ENCODE measurements around the gene OGN.

Gene OGN

GRCh38 chr9:92402826-92403745 is 1.3 kb downstream of the OGN start:
- no peak for DNase-seq (ENCODE audit: low spot score)

- no peak for DNase-seq (ENCODE audit: low spot score)
Observed at GRCh38 chr9:92402360-92402759, 2.0 kb downstream of the OGN start.

DNA sequence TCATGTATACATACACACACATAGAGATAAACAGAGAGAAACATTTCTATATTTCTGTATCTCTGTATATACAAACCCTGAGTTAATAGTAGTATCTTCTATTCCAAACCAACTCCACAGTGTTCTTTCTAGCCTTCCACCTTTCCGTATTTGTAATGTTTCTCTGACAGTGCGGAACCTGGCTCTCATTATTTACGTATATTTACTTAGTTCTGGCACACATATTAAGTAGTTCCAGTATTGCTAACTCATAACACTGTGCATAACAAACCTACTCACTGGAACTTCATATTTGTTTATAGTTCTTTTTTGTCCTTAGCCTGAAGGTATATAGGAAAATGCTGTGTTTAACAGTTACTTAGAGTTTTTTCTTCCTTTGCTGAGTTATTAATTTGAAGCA is 6.5 kb downstream of the OGN start:
- no peak for DNase-seq (ENCODE audit: low spot score)

GRCh38 chr9:92395617-92396016 is 8.8 kb downstream of the OGN start:
- no peak for DNase-seq (ENCODE audit: low spot score)

DNA sequence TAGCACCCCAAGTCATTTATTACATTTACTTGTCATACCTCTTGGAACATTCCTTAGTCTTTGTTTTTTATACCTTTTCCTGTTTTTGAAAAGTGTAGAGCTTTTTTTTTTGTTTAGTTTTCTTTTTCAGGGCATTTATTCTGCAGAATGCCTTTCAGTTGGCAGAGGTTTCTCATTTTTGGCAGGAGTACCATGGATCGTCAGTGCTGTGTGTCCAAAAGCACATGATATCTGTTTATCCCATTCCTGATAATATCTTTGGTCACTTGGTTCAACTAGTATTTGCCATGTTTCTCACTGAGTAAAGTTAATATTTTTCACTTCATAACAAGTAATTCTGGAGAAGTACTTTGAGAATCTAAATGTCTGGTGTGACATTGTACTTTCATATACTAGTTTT is 10.7 kb downstream of the OGN start:
- DNase-seq (ENCODE audit: low spot score): no peak

DNA sequence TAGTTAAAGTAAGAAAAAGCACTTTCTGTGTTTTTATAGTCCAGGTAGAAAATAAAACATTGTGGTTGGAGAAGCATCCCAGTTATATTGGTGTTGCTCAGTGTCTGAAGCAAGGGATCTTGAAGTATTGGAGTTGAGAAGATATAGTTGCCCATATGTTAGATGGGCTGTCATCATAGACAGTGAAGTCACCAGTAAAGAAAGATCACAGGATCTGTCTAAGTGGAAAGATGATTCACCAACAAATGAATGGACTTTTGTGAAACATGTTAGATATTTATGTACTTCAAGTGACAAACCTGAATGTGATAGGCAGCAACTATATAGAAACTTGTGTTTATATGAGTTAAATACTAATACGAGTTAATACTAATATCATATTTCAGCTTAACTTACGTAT is 11.7 kb downstream of the OGN start:
- DNase-seq (ENCODE audit: low spot score): no peak

DNA sequence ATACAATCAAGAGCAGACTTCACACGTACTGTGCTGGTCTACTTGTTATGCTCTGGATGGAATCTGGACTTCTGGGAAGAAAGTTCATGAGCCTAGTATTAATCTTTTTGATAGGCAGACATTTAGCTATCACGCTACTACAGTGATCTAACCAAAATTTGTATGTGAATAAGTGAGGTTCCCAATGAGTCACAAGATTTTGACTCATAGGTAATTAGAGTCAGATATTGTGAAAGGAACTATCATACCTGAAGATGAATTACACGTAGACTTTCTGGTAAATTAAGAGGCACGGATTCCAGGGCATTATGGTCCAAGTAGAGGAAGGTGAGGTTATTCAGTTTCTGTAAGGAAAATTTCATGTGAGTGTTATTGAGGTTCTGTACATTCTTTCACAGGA is 18.4 kb downstream of the OGN start:
- peak; percentile 24 for DNase-seq (ENCODE audit: low spot score)

DNA sequence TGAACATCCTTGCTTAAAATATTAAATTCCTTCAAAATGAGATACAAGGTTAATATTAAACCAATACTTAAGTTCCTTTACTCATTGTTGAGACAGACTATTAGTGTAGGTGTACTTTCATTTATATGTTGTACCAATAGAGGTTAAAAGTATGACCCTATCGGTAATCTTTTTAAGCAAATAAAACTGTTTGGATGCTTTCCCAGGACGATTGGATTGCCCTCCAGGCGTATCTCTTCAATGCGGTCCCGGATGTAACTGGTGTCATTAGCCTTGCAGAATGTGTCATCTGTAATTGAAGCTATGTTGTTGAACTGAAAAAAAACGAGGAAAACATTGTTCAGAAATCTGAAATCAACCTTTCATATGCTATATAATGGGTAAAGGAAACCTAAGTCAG is 18.9 kb downstream of the OGN start:
- no peak for DNase-seq (ENCODE audit: low spot score)

DNA sequence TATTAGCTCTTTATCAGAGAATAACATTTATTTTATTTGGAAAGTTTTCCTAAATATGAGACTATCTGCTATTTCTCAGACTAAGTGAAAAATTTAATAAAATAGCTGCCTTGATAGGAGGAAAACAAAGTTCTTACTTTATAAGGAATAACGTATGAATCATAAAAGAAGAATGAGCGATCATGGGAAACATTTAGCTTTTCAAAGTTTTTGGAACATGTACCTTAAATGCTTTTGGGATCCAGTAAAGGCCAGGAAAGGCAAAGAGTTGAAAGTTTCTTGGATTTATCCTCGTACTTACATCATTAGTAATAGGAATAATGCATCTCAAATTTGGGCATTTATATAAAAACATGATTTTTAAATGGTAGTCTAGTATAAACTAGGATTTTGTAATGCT is 19.4 kb downstream of the OGN start:
- no peak for DNase-seq (ENCODE audit: low spot score)

GRCh38 chr9:92384375-92384774 is 20.0 kb downstream of the OGN start:
- no peak for DNase-seq (ENCODE audit: low spot score)

- no peak for DNase-seq (ENCODE audit: low spot score)
Observed at GRCh38 chr9:92381775-92382174, 22.6 kb downstream of the OGN start.

GRCh38 chr9:92380603-92381002 is 23.8 kb downstream of the OGN start:
- no peak for DNase-seq (ENCODE audit: low spot score)

DNA sequence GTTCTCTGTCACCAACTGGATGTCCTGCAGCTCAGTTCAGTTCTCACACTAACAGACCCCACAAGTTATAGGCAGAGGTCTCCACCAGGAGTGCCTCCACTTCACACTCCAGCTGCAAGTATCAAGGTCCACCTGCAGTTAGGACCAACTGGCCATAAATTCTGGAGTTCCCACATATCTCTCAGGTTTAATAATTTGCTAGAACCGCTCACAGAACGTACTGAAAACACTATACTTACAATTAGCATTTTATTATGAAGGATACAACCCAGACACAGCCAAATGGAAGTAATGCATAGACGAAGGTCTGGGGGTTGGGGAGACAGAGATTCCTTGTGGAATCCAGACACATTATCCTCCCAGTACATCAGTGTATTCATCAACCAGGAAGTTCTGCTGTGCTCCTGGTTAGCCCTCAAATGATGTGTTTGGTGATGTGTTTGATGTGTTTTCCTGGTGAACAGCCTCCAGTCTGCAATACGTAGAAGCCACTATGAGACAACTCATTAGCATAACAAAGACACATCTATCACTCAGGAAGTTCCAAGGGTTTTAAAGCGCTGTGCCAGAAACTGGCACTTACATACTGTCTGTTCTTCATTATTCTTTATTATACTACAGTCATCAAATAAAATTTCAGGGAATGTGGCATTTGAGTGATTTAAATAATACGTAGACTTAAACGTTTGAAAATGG is 25.4 kb downstream of the OGN start:
- peak; percentile 48 for DNase-seq (ENCODE audit: low spot score)

DNA sequence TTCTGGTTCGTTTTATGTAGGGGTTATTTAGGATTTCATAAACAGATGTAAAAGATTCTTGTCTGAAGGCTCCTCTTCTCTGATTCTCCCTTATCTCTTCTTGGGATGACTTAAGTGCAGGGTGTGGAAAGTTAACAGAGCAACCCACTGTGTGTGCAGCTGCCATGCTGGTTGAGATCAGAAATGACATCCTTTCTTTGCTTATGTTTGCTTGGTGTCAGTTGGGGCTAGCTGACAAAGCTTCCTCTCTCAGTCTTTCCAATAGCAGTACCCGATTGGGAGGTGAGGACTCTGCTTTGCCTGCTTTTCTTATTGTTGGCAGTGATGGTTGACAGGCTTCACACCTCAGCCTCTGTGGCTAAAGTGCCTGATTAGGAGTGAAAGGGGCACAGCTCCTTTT is 26.5 kb downstream of the OGN start:
- DNase-seq (ENCODE audit: low spot score): no peak

DNA sequence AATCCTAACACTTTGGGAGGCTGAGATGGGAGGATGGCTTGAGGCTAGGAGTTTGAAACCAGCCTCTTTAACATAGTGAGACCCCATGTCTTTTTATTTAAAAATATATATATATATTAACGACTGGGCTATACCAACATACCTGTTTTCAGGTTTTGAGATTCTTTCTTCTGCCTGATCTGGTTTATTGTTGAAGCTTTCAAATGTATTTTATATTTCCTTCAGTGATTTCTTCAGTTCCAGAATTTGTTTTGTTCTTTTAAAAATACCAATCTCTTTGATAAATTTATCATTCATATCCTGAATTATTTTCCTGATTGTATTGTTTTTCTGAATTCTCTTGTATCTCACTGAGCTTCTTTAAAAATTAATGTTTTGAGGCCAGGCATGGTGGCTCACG is 31.2 kb downstream of the OGN start:
- DNase-seq (ENCODE audit: low spot score): no peak

GRCh38 chr9:92369075-92369474 is 35.3 kb downstream of the OGN start:
- DNase-seq (ENCODE audit: low spot score): no peak

DNA sequence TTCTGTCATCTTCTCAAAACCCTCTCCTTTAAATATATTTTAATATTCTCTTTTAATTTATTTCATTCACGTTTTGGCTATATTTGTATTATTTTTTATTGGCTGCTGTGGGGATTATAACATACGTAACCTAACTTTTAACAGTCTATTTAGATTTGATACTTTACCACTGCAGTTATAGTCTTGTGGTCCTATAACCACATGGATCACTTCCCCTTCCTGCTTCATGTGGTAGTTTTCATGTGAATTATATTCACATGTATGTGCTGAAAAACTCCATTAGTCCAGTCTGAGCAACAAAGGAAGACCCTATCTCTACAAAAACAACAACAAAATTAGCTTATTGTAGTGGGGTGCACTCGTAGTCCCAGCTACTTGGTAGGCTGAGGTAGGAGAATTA is 44.3 kb downstream of the OGN start:
- no peak for DNase-seq (ENCODE audit: low spot score)

GRCh38 chr9:92359394-92359995 is 44.9 kb downstream of the OGN start:
- no peak for DNase-seq (ENCODE audit: low spot score)

DNA sequence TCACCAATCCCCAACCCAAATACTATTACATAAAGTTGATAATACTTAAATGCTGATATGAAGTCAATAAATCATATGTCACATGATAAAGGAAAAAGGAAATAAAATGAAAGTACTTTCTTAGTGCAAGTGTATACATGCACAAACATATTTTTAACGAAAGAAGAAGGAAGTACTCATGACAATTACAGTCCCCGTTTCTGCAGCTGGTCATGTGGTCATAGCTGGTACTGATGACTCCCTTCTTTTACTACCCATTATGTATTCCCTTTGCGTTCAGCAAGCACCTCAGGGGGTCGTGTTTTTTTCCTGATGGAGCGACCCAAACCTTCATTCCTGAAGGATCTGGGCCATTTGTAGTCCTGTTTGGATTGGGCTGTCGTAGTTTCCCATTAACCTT is 51.3 kb downstream of the OGN start:
- DNase-seq (ENCODE audit: low spot score): no peak

DNA sequence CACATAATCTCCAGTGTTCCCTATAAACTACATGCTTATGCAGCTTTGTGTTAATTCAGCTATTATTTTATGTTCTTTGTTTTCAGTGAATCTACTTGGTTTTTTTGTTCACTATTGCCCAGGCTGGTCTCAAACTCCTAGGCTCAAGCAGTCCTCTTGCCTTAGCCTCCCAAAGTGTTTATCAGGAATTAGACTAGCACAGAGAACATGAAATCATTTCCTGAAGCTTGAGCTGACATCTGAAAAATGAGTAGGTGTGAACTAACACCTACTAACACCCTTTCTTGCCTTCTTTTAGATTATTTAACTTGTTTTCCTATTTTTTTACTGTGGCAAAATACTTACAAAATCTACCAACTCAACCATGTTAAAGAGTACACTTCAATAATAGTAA is 53.6 kb downstream of the OGN start:
- no peak for DNase-seq (ENCODE audit: low spot score)

GRCh38 chr9:92349771-92350739 is 54.3 kb downstream of the OGN start:
- no peak for DNase-seq (ENCODE audit: low spot score)

- DNase-seq (ENCODE audit: low spot score): no peak
Observed at GRCh38 chr9:92345582-92345981, 58.8 kb downstream of the OGN start.

Data from kidney tubule cell (primary cell).